H1 (cell line): ENCODE data around the gene IL21. TPM values are rescaled to one million over a fixed set of nuclear protein-coding genes. Genes with fewer than 3 reads are reported as not detected.

Source experiments
- CTCF ChIA-PET: fragments of 300-600 bp; sonication (Branson Sonifier 250); formaldehyde crosslinking; loops from one replicate; lab custom pipeline; 2021; ENCODE audit not compliant: partially characterized antibody; lab: Charles Lee
- POLR2A ChIA-PET: fragments of 300-600 bp; sonication (Branson Sonifier 250); formaldehyde crosslinking; loops from one replicate; lab custom pipeline; 2021; ENCODE audit warnings: inconsistent platforms; ENCODE audit not compliant: partially characterized antibody; lab: Charles Lee
- DNase-seq, 2 experiments: peaks; one replicate each; pipeline versions ENCODE4 v3.0.0 to v3.0.0-alpha.2; 2010 to 2022; ENCODE audit warnings: low spot score in 2 of 2, low read depth in 1 of 2, mixed read lengths in 1 of 2
- FAIRE-seq: peaks from 2 replicates; lab custom pipeline; 2011; peaks lifted over from hg19 to GRCh38; lab: Jason Lieb, UNC
- H2AFZ ChIP-seq: 2 replicates; pipeline ENCODE4 v1.8.1; 2012; ENCODE audit warnings: low read length, inconsistent platforms
- H2AK5ac ChIP-seq: 2 replicates; pipeline ENCODE4 v1.6.1; 2013; ENCODE audit warnings: low read depth, low read length
- H2BK120ac ChIP-seq: replicated peaks from 2 replicates; pipeline ENCODE3; 2013; ENCODE audit warnings: low read depth, low read length, inconsistent platforms
- H2BK12ac ChIP-seq: 2 replicates; pipeline ENCODE4 v1.6.1; 2013; ENCODE audit warnings: low read depth, low read length
- H2BK15ac ChIP-seq: 2 replicates; pipeline ENCODE4 v1.6.1; 2013; ENCODE audit warnings: low read length
- H2BK20ac ChIP-seq: 2 replicates; pipeline ENCODE4 v1.6.1; 2013; ENCODE audit warnings: low read length
- H2BK5ac ChIP-seq: 2 replicates; pipeline ENCODE4 v1.6.1; 2013; ENCODE audit warnings: low read depth, low read length
- H3K14ac ChIP-seq: 2 replicates; pipeline ENCODE4 v1.6.1; 2013; ENCODE audit warnings: inconsistent platforms; ENCODE audit not compliant: insufficient read length
- H3K18ac ChIP-seq: 2 replicates; pipeline ENCODE4 v1.6.1; 2013; ENCODE audit warnings: low read length; ENCODE audit errors: extremely low read depth
- H3K23ac ChIP-seq: 2 replicates; pipeline ENCODE4 v1.6.1; 2013; ENCODE audit warnings: inconsistent platforms; ENCODE audit not compliant: insufficient read length
- H3K23me2 ChIP-seq: 2 replicates; pipeline ENCODE4 v1.6.1; 2013; ENCODE audit warnings: low read depth, low read length
- H3K27ac ChIP-seq: 2 replicates; pipeline ENCODE4 v1.6.1; 2011; ENCODE audit warnings: low read depth, low read length, inconsistent platforms
- H3K27me3 ChIP-seq, 4 experiments: replicated peaks in 1 of 4; 1 replicate in 1 of 4; 2 replicates in 3 of 4; pipeline versions ENCODE4 v1.6.1 to v1.8.1; 2011 to 2013; ENCODE audit warnings: low read length in 3 of 4, mild to moderate bottlenecking in 3 of 4, inconsistent platforms in 2 of 4, mixed read lengths in 2 of 4, moderate library complexity in 1 of 4; ENCODE audit not compliant: control insufficient read depth in 3 of 4, insufficient read depth in 3 of 4; ENCODE audit errors: extremely low read depth in 1 of 4
- H3K36me3 ChIP-seq, 4 experiments: 2 replicates each; pipeline versions ENCODE4 v1.6.1 to v1.8.1; 2011 to 2013; ENCODE audit warnings: mild to moderate bottlenecking in 4 of 4, low read length in 3 of 4, moderate library complexity in 2 of 4, control low read depth in 1 of 4, inconsistent platforms in 1 of 4; ENCODE audit not compliant: insufficient read depth in 4 of 4, control insufficient read depth in 2 of 4
- H3K4ac ChIP-seq: replicated peaks from 2 replicates; pipeline ENCODE3; 2013; ENCODE audit warnings: low read length, low read depth, mixed read lengths, inconsistent platforms; ENCODE audit not compliant: insufficient read length
- H3K4me1 ChIP-seq, 4 experiments: replicated peaks in 1 of 4; 1 replicate in 1 of 4; 2 replicates in 3 of 4; pipeline versions ENCODE4 v1.6.1 to v1.8.1; 2011 to 2013; ENCODE audit warnings: low read length in 3 of 4, inconsistent platforms in 2 of 4, mixed read lengths in 1 of 4; ENCODE audit not compliant: insufficient read depth in 4 of 4, control insufficient read depth in 3 of 4
- H3K4me2 ChIP-seq, 2 experiments: 2 replicates each; pipeline versions ENCODE4 v1.6.1 to v1.8.1; 2011 to 2013; ENCODE audit warnings: low read depth in 2 of 2, low read length in 2 of 2, control low read depth in 1 of 2, inconsistent platforms in 1 of 2, mild to moderate bottlenecking in 1 of 2; ENCODE audit not compliant: insufficient read depth in 1 of 2
- H3K4me3 ChIP-seq, 4 experiments: fragments of 200-600, 300-600 bp in 1 of 4; sonication (generic), shearing (Covaris generic), sonication (Bioruptor Twin) in 1 of 4; 2 replicates each; pipeline versions ENCODE4 v1.5.1 to v1.8.1; 2011 to 2016; ENCODE audit warnings: low read length in 4 of 4, low read depth in 3 of 4, control low read depth in 2 of 4, inconsistent platforms in 2 of 4, mild to moderate bottlenecking in 2 of 4, mixed read lengths in 1 of 4, moderate library complexity in 1 of 4; ENCODE audit not compliant: insufficient read depth in 2 of 4; ENCODE audit errors: extremely low read depth in 1 of 4
- H3K56ac ChIP-seq: replicated peaks from 2 replicates; pipeline ENCODE3; 2013; ENCODE audit warnings: low read depth, mild to moderate bottlenecking, mixed read lengths, low read length, inconsistent platforms; ENCODE audit not compliant: insufficient read length
- H3K79me1 ChIP-seq: 2 replicates; pipeline ENCODE4 v1.6.1; 2013; ENCODE audit warnings: low read depth, low read length, control low read depth
- H3K79me2 ChIP-seq, 2 experiments: 2 replicates each; pipeline versions ENCODE4 v1.6.1 to v1.8.1; 2012 to 2013; ENCODE audit warnings: low read length in 2 of 2, mild to moderate bottlenecking in 2 of 2, inconsistent platforms in 1 of 2; ENCODE audit not compliant: insufficient read depth in 2 of 2, control insufficient read depth in 1 of 2
- H3K9ac ChIP-seq, 4 experiments: replicated peaks in 1 of 4; 1 replicate in 1 of 4; 2 replicates in 3 of 4; pipeline versions ENCODE4 v1.6.1 to v1.8.1; 2011 to 2013; ENCODE audit warnings: low read depth in 3 of 4, low read length in 3 of 4, control low read depth in 2 of 4, mild to moderate bottlenecking in 2 of 4, moderate library complexity in 2 of 4, inconsistent platforms in 1 of 4; ENCODE audit errors: extremely low read depth in 1 of 4
- H3K9me3 ChIP-seq, 2 experiments: 2 replicates each; pipeline versions ENCODE4 v1.6.1 to v1.8.1; 2012 to 2013; ENCODE audit warnings: mild to moderate bottlenecking in 2 of 2, moderate library complexity in 2 of 2, control low read depth in 1 of 2, inconsistent platforms in 1 of 2, low read depth in 1 of 2, low read length in 1 of 2, mixed read lengths in 1 of 2; ENCODE audit not compliant: insufficient read depth in 2 of 2
- H4K20me1 ChIP-seq, 2 experiments: replicated peaks in 1 of 2; 2 replicates each; pipeline versions ENCODE3 to v1.8.1; 2011 to 2013; ENCODE audit warnings: inconsistent platforms in 2 of 2, low read length in 2 of 2, mild to moderate bottlenecking in 1 of 2; ENCODE audit not compliant: insufficient read depth in 2 of 2, control insufficient read depth in 1 of 2
- H4K5ac ChIP-seq: 2 replicates; pipeline ENCODE4 v1.6.1; 2013; ENCODE audit warnings: low read length, low read depth, mixed read lengths, inconsistent platforms; ENCODE audit not compliant: insufficient read length
- H4K8ac ChIP-seq: 2 replicates; pipeline ENCODE4 v1.8.0; 2013; ENCODE audit warnings: mild to moderate bottlenecking, moderate library complexity, low read length, inconsistent platforms; ENCODE audit not compliant: insufficient read depth; ENCODE audit errors: extremely low read depth
- H4K91ac ChIP-seq: replicated peaks from 2 replicates; pipeline ENCODE3; 2013; ENCODE audit warnings: low read length, mixed read lengths, inconsistent platforms; ENCODE audit not compliant: insufficient read length
- BCL11A ChIP-seq, 2 experiments: IDR thresholded peaks; one replicate each; pipeline ENCODE4 v1.6.1; 2011; ENCODE audit warnings: low read depth in 2 of 2, low read length in 2 of 2, mild to moderate bottlenecking in 2 of 2
- CBX8 ChIP-seq: fragments of 300-800, 300-1000 bp; sonication (generic); IDR thresholded peaks from 2 replicates; pipeline ENCODE4 v1.7.1; 2016; ENCODE audit warnings: low read depth, low read length, borderline replicate concordance
- CHD1 ChIP-seq: IDR thresholded peaks from 2 replicates; pipeline ENCODE4 v1.6.1; 2012; ENCODE audit warnings: low read depth, low read length, improper control_type of control experiment
- EZH2 ChIP-seq: fragments of 200-600 bp; sonication (generic); IDR thresholded peaks from 2 replicates; pipeline ENCODE4 v1.7.1; 2012; ENCODE audit warnings: low read depth, mild to moderate bottlenecking, moderate library complexity, low read length, inconsistent platforms; ENCODE audit not compliant: severe bottlenecking
- FOSL1 ChIP-seq: IDR thresholded peaks from 2 replicates; pipeline ENCODE4 v1.6.1; 2011; ENCODE audit warnings: mild to moderate bottlenecking, low read depth, low read length, moderate library complexity; ENCODE audit not compliant: insufficient read depth
- GABPA ChIP-seq: IDR thresholded peaks from 2 replicates; pipeline ENCODE4 v1.6.1; 2011; ENCODE audit warnings: mild to moderate bottlenecking, low read length, moderate library complexity, borderline replicate concordance; ENCODE audit not compliant: insufficient read depth
- NANOG ChIP-seq: IDR thresholded peaks from 2 replicates; pipeline ENCODE4 v1.6.1; 2011; ENCODE audit warnings: low read length, low read depth, mild to moderate bottlenecking, inconsistent platforms; ENCODE audit not compliant: insufficient read depth, poor library complexity, severe bottlenecking
- NRF1 ChIP-seq: IDR thresholded peaks from 2 replicates; pipeline ENCODE4 v1.6.1; 2011; ENCODE audit warnings: mild to moderate bottlenecking, low read depth, low read length, improper control_type of control experiment
- TEAD4 ChIP-seq: IDR thresholded peaks from 2 replicates; pipeline ENCODE4 v1.6.1; 2012; ENCODE audit warnings: low read depth, low read length, inconsistent platforms, mixed read lengths
- WGBS, 2 experiments: shearing (Covaris generic) in 1 of 2; methylation state at CpG; one replicate each; pipeline versions ENCODE4 v1.1.6 to v1.1.7; 2013 to 2015; ENCODE audit warnings: low lambda C conversion rate in 2 of 2, mixed read lengths in 2 of 2, inconsistent platforms in 1 of 2, low coverage in 1 of 2, missing lambda C conversion rate in 1 of 2; ENCODE audit not compliant: insufficient replicate concordance in 2 of 2, insufficient coverage in 1 of 2, insufficient read length in 1 of 2; ENCODE audit errors: extremely low coverage in 1 of 2, missing lambda C conversion rate in 1 of 2; 5-methylcytosine and 5-hydroxymethylcytosine counted together
- polyA plus RNA-seq, 7 experiments: library from polyadenylated mRNA; depleted of rRNA in 3 of 7; stranded (reverse) in 5 of 7; unstranded in 2 of 7; fragments of >200 nt in 5 of 7; fragments of 200-250 nt in 2 of 7; gene quantifications; 1 replicate in 5 of 7; 2 replicates in 1 of 7; 4 replicates in 1 of 7; pipeline versions ENCODE4 v1.2.1 to v1.2.3, GENCODE V29; 2011 to 2013; ENCODE audit warnings: missing spikeins in 2 of 7, mixed read lengths in 2 of 7
- total RNA-seq: library from RNA; stranded (reverse); fragmentation: NEBNext Ultra II Directional; extraction: Animal tissue kit (Norgen Biotek cat#: 25700); gene quantifications from 2 replicates; pipeline ENCODE4 v1.2.1, GENCODE V29; 2021
- TF ChIP-seq, protein P1 (sequence below), 3 experiments: IDR thresholded peaks; 1 replicate in 2 of 3; 2 replicates in 1 of 3; pipeline versions ENCODE4 v1.5.1 to v1.6.1; 2011; ENCODE audit warnings: low read length in 3 of 3, mild to moderate bottlenecking in 3 of 3, inconsistent platforms in 2 of 3, low read depth in 1 of 3, moderate library complexity in 1 of 3; ENCODE audit not compliant: insufficient read depth in 1 of 3; ENCODE audit errors: control extremely low read depth in 1 of 3
- TF ChIP-seq, protein P2 (sequence below): IDR thresholded peaks from 2 replicates; pipeline ENCODE4 v1.6.1; 2012; ENCODE audit warnings: inconsistent platforms

Gene IL21
- total and polyA plus RNA-seq, 2 of the 8 experiments (the other 6 are each of a cell fraction or from before 2014, with no cell fraction given): not detected

DNA sequence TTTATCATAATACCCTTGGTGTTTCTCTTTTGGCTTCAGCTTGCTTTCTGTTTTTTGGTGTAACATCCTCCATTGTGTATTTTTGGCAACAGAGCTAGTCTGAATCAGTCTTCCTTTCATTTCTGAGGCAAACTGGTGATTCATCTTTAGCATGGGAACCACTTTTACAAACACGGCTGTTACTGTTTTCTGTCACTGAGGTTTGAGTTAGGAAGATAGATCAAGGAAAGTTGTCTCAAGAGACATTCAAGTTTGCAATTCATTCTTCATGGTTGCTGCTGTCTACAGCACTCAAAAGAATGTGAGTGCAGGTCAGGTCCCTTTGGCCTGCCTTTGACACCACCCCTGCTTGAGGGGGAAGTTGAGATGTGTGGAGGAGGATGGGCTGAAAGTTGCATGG lies 36.3 kb downstream of the IL21 start:
- H4K91ac ChIP-seq: no peak overlapping the region
- ChIA-PET POLR2A (no interaction called here), CTCF (interaction anchor here (0.5 to 0.9 kb wide), 2 partner anchors 9 to 26 kb away, joined by 3 read pairs; no protein-coding TSS in a partner anchor)
- H4K5ac ChIP-seq: no peak overlapping the region
- H2AK5ac ChIP-seq: no peak overlapping the region
- no peak overlapping the region for H2BK120ac ChIP-seq
- H2BK20ac ChIP-seq: no peak overlapping the region
- no peak overlapping the region for H3K27ac ChIP-seq
- H3K4me1 ChIP-seq: no peaks in the 10 kb centered on the region
- no peaks in the 10 kb centered on the region for H4K20me1 ChIP-seq
- no peak overlapping the region for H3K56ac ChIP-seq
- H3K4me2 ChIP-seq: no peak overlapping the region
- no peaks in the 10 kb centered on the region; the same call in 1 of the 2 replicates for H3K23me2 ChIP-seq
- no peak for FAIRE-seq
- no peak overlapping the region for H2BK12ac ChIP-seq
- H3K27me3 ChIP-seq: no peaks in the 10 kb centered on the region
- no peak overlapping the region for H3K14ac ChIP-seq
- WGBS, 2 experiments: 83% methylated on average over 1 of the region's 1 CpG; no CpG with 5 or more reads in 1 of the 2 experiments
- no peak overlapping the region for H4K8ac ChIP-seq
- H2BK5ac ChIP-seq: no peak overlapping the region
- no peak overlapping the region for H3K4ac ChIP-seq
- H2AFZ ChIP-seq: no peak overlapping the region
- no peak overlapping the region for H2BK15ac ChIP-seq
- no peaks in the 10 kb centered on the region for H3K79me2 ChIP-seq
- no peak overlapping the region for H3K9ac ChIP-seq
- no peaks in the 10 kb centered on the region for H3K79me1 ChIP-seq
- H3K4me3 ChIP-seq: no peak overlapping the region
- H3K9me3 ChIP-seq: no peaks in the 10 kb centered on the region
- DNase-seq: no peak
- no peak overlapping the region for H3K18ac ChIP-seq
- no peak overlapping the region for H3K23ac ChIP-seq
- H3K36me3 ChIP-seq: no peaks in the 10 kb centered on the region
- TF ChIP-seq GABPA (no peak), NANOG (no peak), NRF1 (no peak), EZH2 (no peak), BCL11A (IDR thresholded peaks at IDR 0.05; ENCODE audit: low read depth in 2 of 2, low read length in 2 of 2) (no peak), CBX8 (no peak), CHD1 (no peak), FOSL1 (no peak), TEAD4 (no peak)
- TF ChIP-seq, protein P1, sequence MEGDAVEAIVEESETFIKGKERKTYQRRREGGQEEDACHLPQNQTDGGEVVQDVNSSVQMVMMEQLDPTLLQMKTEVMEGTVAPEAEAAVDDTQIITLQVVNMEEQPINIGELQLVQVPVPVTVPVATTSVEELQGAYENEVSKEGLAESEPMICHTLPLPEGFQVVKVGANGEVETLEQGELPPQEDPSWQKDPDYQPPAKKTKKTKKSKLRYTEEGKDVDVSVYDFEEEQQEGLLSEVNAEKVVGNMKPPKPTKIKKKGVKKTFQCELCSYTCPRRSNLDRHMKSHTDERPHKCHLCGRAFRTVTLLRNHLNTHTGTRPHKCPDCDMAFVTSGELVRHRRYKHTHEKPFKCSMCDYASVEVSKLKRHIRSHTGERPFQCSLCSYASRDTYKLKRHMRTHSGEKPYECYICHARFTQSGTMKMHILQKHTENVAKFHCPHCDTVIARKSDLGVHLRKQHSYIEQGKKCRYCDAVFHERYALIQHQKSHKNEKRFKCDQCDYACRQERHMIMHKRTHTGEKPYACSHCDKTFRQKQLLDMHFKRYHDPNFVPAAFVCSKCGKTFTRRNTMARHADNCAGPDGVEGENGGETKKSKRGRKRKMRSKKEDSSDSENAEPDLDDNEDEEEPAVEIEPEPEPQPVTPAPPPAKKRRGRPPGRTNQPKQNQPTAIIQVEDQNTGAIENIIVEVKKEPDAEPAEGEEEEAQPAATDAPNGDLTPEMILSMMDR (IDR thresholded peaks at IDR 0.05; ENCODE audit: control extremely low read depth in 1 of 3, insufficient read depth in 1 of 3, low read depth in 1 of 3, low read length in 3 of 3): no peak
- TF ChIP-seq, protein P2, sequence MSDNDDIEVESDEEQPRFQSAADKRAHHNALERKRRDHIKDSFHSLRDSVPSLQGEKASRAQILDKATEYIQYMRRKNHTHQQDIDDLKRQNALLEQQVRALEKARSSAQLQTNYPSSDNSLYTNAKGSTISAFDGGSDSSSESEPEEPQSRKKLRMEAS: no peak
